Posterior vena cava (tissue), 2 donors: ENCODE data around the gene MYO1C. TPM values are rescaled to one million over a fixed set of nuclear protein-coding genes. Genes with fewer than 3 reads are reported as not detected.
"Not testable (repeated sequence)": the region's sequence is repeated elsewhere in the genome, so short reads cannot be mapped to it uniquely, and the experiment has no call there.

ENCODE experiments used
- DNase-seq: peaks from one replicate; pipeline ENCODE4 v3.0.0-alpha.2; 2020; ENCODE audit warnings: low spot score
- intact Hi-C, 2 donors: fragments of 100-400 bp; cut with DNase I; formaldehyde crosslinking; loops; one replicate each; pipeline versions ENCODE4 v1.14.1 to v1.14.2; 2022 to 2023
- total RNA-seq, 2 donors: library from RNA; stranded (reverse); fragmentation: NEBNext Ultra II Directional; extraction: Animal tissue kit (Norgen Biotek cat#: 25700); gene quantifications; one replicate each; pipeline ENCODE4 v1.2.1, GENCODE V29; 2021
- donor health status: DM: yes; HTN: yes; CAD: no.
- donor health status: DM: yes; HTN: yes; CAD: no.

MYO1C gene
- total RNA-seq, 2 donors from 2014 or later, result 270 to 381 TPM

DNA sequence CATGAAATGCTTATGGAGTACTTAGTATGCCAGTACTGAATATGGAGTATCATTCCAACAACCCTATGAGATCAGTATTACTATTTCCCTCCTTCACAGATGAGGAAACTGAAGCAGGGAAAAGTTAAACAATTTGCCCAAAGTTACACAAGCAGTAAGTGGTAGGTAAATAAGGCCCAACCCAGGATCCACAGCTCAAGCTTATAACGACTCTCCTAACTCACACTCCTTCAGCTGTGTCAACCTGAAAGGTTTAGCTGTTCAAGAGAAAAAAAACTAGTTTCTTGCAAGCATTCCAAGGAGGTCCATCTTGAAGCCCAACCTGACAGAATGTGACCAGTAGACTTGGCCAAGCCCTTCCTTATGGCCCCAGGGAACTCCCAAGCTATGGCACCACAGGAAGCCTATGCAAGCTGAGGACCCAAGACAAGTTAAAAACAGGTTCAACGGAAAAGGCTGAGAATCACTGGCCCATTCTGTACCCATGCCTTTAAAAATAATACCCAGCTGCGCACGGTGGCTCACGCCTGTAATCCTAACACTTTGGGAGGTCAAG, 43.0 kb downstream of the MYO1C start:
- intact Hi-C loops, result no loop called here
- no peak for DNase-seq

- intact Hi-C loops, result no loop called here
- DNase-seq, result no peak
Measured at GRCh38 chr17:1447052-1447451, 45.4 kb downstream of the MYO1C start.

- no peak for DNase-seq
- intact Hi-C loops, result no loop called here
Measured at GRCh38 chr17:1446201-1446600, 46.3 kb downstream of the MYO1C start.

DNA sequence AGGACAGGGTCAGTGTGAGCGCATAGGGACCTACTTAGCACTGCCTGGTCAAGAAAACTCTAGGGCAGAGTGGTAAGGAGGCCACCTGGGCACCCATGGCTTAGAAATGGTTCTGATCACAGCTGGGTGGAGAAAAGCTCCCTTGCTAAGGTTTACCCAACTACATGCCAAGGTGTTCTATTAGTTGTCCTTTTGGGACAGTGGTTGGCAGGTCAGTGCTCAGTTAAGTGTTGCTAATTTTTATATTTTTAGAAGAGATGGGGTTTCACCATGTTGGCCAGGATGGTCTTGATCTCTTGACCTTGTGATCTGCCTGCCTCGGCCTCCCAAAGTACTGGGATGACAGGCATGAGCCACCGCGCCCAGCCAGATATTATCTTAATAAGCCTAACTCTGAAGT, 46.8 kb downstream of the MYO1C start:
- intact Hi-C loops, DNase-seq: not testable (repeated sequence)

DNA sequence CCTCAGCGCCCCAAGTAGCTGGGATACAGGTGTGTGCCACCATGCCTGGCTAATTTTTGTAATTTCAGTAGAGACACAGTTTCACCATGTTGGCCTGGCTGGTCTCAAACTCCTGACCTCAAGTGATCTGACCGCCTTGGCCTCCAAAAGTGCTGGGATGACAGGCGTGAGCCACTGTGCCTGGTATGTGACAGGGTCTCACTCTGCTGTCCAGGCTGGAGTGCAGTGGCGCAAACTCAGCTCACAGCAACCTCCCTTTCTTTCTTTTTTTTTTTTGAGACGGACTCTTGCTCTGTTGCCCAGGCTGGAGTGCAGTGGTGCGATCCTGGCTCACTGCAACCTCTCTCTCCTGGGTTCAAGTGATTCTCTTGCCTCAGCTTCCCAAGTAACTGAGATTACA, 49.8 kb downstream of the MYO1C start:
- intact Hi-C loops, DNase-seq: not testable (repeated sequence)

- intact Hi-C loops, result no loop called here
Measured at GRCh38 chr17:1442187-1442586, 50.3 kb downstream of the MYO1C start.

DNA sequence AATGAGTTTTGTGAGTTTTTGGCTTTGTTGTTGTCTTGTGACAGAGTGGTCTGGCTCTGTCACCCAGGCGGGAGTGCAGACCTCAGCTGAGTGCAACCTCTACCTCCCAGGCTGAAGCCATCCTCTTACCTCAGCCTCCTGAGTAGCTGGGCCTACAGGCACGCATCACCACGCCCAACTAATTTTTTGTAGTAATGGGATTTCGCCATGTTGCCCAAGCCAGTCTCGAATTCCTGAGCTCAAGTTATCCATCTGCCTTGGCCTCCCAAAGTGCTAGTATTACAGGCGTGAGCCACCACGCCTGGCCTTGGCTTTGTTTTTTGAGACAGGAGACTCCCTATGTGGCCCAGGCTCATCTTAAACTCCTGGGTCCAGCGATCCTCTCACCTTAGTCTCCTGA, 51.6 kb downstream of the MYO1C start:
- DNase-seq, result no peak
- intact Hi-C loops, result no loop called here

More at GRCh38 chr17:1442187-1442586, 50.3 kb downstream of the MYO1C start:
- DNase-seq, result no peak

DNA sequence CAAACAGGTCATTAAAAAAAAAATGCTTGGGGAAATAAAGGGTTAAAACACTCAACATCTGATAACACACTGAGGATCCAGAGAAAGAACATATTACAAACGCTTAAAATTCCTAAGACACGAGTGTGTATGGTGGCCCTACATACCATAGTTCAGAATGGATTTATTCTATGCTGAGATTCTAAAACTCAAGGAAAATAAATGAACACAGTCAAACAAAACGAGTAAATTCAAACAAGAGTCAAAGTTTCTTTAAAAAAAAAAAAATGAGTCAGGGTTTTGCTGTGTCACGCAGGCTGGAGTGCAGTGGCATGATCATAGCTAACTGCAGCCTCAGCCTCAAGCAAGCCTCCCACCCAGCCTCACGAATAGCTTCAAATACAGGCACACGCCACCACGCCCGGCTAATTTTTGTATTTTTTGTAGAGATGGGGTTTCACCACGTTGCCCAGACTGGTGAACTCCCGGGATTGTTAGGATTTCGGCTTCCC, 53.8 kb downstream of the MYO1C start:
- intact Hi-C loops, result no loop called here
- DNase-seq, result no peak

GRCh38 chr17:1435326-1435725, 57.2 kb downstream of the MYO1C start:
- DNase-seq, result no peak

DNA sequence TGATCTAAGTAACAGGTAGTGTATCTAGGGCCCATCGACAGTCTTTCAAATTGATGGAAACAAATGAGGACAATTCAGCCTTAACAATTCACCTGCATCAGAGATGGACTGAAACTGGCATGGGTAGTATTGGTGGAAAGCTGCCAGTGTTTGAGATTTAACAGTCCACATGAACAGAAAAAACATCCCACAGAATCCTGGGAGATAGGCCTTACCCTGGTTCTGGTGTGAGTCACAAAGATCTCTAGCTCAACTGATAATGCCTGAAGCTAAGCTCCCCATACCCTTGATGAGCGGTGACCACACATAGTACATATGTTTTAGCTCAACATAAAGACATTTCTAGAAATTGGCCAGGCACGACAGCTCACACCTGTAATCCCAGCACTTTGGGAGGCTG, 58.3 kb downstream of the MYO1C start:
- intact Hi-C loops, result no loop called here
- DNase-seq, result no peak

More at GRCh38 chr17:1435326-1435725, 57.2 kb downstream of the MYO1C start:
- intact Hi-C loops, result no loop called here

DNA sequence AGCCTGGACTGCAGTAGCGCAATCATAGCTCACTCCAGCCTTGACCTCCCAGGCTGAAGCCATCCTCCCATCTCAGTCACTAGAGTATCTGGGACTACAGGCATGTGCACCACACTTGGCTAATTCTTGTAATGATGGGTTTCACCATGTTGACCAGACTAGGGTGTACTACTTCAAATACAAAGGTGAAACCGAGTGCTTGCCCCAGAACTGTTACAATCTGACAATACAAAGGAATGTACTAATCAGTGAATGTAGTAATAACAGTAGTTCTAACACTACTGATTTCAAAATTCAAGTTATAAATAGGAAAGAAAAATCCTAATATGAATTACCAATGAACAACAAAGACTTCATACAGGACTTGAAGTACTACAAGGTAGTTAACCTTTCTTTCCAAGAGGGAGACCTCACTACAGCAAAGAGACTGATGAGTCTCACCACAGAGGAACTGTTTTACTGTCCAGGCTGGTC, 60.8 kb downstream of the MYO1C start:
- DNase-seq, result no peak
- intact Hi-C loops, result no loop called here

- intact Hi-C loops, result loop anchor here in 1 of 2 donors (10.0 kb wide), 1 partner anchor 149 kb away; the partner anchor contains the start of genes BHLHA9 and TRARG1
- no peak for DNase-seq
Measured at GRCh38 chr17:1423456-1424135, 68.9 kb downstream of the MYO1C start.

- DNase-seq, result no peak
- intact Hi-C loops, result loop anchor here in 1 of 2 donors (10.0 kb wide), 1 partner anchor 148 kb away; the partner anchor contains the start of genes BHLHA9 and TRARG1
Measured at GRCh38 chr17:1422885-1423284, 69.6 kb downstream of the MYO1C start.

DNA sequence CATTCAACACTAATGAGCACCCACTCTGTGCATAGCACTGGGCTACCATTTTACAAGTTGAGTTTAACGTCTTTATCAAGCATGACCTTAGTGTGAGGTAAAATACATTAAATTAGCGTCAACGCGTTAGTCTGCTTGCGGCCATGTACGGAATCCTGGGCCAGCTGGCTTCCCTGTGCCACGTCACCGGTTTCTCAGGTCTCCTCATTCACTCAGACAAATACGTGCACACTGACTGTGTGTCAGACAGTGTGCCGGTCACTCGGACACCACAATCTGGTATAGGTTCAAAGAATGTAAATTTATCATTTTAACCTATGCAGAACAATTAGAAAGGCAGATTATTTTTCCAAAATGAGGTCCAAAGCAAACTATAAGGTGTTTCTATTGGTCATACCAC, 71.0 kb downstream of the MYO1C start:
- no peak for DNase-seq
- intact Hi-C loops, result loop anchor here in 1 of 2 donors (10.0 kb wide), 1 partner anchor 147 kb away; the partner anchor contains the start of genes BHLHA9 and TRARG1

DNA sequence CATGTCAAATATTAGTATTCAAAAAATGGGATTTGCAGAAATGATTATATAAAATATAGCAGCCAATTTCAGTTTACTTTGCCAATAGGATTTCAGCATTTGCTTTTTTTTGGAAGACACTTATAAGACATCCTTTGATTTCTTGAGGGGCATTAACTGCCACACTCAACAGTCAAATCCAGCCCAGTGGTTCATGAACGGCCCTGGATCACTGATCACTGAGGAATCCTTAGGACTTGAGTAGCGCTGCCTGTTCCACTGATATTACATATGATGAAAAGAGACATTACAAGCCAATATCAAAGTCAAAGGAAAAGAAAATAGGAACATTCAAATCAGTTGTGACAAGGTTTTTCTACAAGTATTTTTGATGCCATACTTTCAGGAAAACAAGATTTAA, 71.5 kb downstream of the MYO1C start:
- DNase-seq, result no peak
- intact Hi-C loops, result loop anchor here in 1 of 2 donors (10.0 kb wide), 1 partner anchor 146 kb away; the partner anchor contains the start of genes BHLHA9 and TRARG1

- intact Hi-C loops, result loop anchor here in 1 of 2 donors (10.0 kb wide), 1 partner anchor 145 kb away; the partner anchor contains the start of genes BHLHA9 and TRARG1
- no peak for DNase-seq
Measured at GRCh38 chr17:1420163-1420562, 72.3 kb downstream of the MYO1C start.

- intact Hi-C loops, DNase-seq: not testable (repeated sequence)
Measured at GRCh38 chr17:1418476-1418875, 74.0 kb downstream of the MYO1C start.

DNA sequence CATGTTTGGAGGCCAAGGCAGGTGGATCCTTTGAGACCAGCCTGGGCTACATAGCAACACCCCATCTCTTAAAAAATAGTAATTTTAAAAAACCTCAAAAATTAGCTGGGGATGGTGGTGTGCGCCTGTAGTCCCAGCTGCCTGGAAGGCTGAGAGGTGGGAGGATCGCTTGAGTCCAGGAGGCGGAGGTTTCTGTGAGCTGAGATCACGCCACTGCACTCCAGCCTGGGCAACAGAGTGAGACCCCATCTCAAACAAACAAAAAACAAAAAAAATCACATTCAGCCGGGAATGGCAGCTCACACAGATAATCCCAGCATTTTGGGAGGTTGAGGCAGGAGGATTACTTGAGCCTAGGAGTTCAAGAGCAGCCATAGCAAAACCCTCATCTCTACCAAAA, 76.1 kb downstream of the MYO1C start:
- intact Hi-C loops, result no loop called here
- no peak for DNase-seq

GRCh38 chr17:1414634-1415033, 77.9 kb downstream of the MYO1C start:
- no peak for DNase-seq
- intact Hi-C loops, result no loop called here
